ENCODE data around the gene C8B.

DNA sequence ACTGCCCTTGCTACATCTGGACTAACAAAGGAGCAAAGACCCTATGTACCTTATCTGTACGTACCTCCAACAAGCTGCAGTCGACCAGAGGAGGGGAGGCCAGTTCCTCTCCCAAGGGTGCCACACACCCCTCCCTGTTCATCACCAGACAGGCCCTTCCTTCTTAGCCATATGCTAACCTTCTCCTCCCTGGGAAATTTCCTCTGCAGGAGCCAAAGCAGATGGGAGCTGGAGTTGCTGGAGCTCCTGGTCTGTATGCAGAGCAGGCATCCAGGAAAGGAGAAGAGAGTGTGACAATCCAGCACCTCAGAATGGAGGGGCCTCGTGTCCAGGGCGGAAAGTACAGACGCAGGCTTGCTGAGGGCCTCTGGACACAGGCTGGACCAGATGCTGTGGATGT, 48.5 kb downstream of the C8B start:
- TF ChIP-seq EZH2 (IDR thresholded peaks at IDR 0.05) (no peak), POLR2AphosphoS5 (IDR thresholded peaks at IDR 0.05; ENCODE audit: borderline replicate concordance, low read depth, low read length) (no peak)

Measured in SK-N-MC (cell line).